IMR-90 (cell line): Measurements from ENCODE around the gene ALX4.

Source experiments
- CTCF ChIP-seq: conservative IDR thresholded peaks from 2 replicates; pipeline ENCODE4 v1.5.1; 2012; ENCODE audit warnings: mild to moderate bottlenecking, low read depth, low read length, improper control_type of control experiment
- FOS ChIP-seq: fragments of 150-350 bp; IDR thresholded peaks from 2 replicates; pipeline ENCODE4 v1.6.1; 2016; ENCODE audit warnings: low read depth, low read length
- POLR2A ChIP-seq: IDR thresholded peaks from 2 replicates; pipeline ENCODE4 v1.6.1; 2012; ENCODE audit warnings: mild to moderate bottlenecking, low read depth, low read length
- RAD21 ChIP-seq: IDR thresholded peaks from 2 replicates; pipeline ENCODE4 v1.6.1; 2012; ENCODE audit warnings: low read length, improper control_type of control experiment

GRCh38 chr11:44324749-44325525 is 15.0 kb upstream of the ALX4 start:
- no peak for TF ChIP-seq CTCF
- no peak for TF ChIP-seq RAD21
- TF ChIP-seq POLR2A: no peak
- TF ChIP-seq FOS: no peak
